ENCODE results near the gene CDR2L.
"Not testable (repeated sequence)": the region's sequence is repeated elsewhere in the genome, so short reads cannot be mapped to it uniquely, and the experiment has no call there.

Gene CDR2L

GRCh38 chr17:74981318-74981978 is 6.0 kb upstream of the CDR2L start:
- no peak for TF ChIP-seq CTCF (IDR thresholded peaks at IDR 0.05; ENCODE audit: borderline replicate concordance, control extremely low read depth, extremely low read depth, insufficient read depth, missing control alignments)
- in situ Hi-C loops (cut with MboI; ENCODE audit: low sequenced_read_pairs, unreplicated experiment) = no loop called here
- DNase-seq (ENCODE audit: low spot score) = no peak

GRCh38 chr17:74981979-74982662 is 5.3 kb upstream of the CDR2L start:
- no peak for TF ChIP-seq CTCF (IDR thresholded peaks at IDR 0.05; ENCODE audit: borderline replicate concordance, control extremely low read depth, extremely low read depth, insufficient read depth, missing control alignments)
- in situ Hi-C loops (cut with MboI; ENCODE audit: low sequenced_read_pairs, unreplicated experiment) = no loop called here
- DNase-seq (ENCODE audit: low spot score) = peak; percentile 84

- in situ Hi-C loops (cut with MboI; ENCODE audit: low sequenced_read_pairs, unreplicated experiment); DNase-seq (ENCODE audit: low spot score): not testable (repeated sequence)
Observed at GRCh38 chr17:74982663-74983313, 4.6 kb upstream of the CDR2L start.

GRCh38 chr17:74986206-74986576 is 1.2 kb upstream of the CDR2L start:
- no peak for DNase-seq (ENCODE audit: low spot score)
- in situ Hi-C loops (cut with MboI; ENCODE audit: low sequenced_read_pairs, unreplicated experiment) = no loop called here
- no peak for TF ChIP-seq CTCF (IDR thresholded peaks at IDR 0.05; ENCODE audit: borderline replicate concordance, control extremely low read depth, extremely low read depth, insufficient read depth, missing control alignments)

- DNase-seq (ENCODE audit: low spot score) = no peak
- no peak for TF ChIP-seq CTCF (IDR thresholded peaks at IDR 0.05; ENCODE audit: borderline replicate concordance, control extremely low read depth, extremely low read depth, insufficient read depth, missing control alignments)
- in situ Hi-C loops (cut with MboI; ENCODE audit: low sequenced_read_pairs, unreplicated experiment) = no loop called here
Observed at GRCh38 chr17:74987909-74988711, 678 bp downstream of the CDR2L start.

GRCh38 chr17:74990581-74991105 is 3.2 kb downstream of the CDR2L start:
- TF ChIP-seq CTCF (IDR thresholded peaks at IDR 0.05; ENCODE audit: borderline replicate concordance, control extremely low read depth, extremely low read depth, insufficient read depth, missing control alignments) = no peak
- no peak for DNase-seq (ENCODE audit: low spot score)
- in situ Hi-C loops (cut with MboI; ENCODE audit: low sequenced_read_pairs, unreplicated experiment) = no loop called here
